Upper lobe of left lung (tissue), 6 donors: ENCODE results near the gene ACVR1B. TPM values are rescaled to one million over a fixed set of nuclear protein-coding genes. Genes with fewer than 3 reads are reported as not detected.
A peak's percentile ranks its signal among the peaks of the same experiment; 100 is the strongest.

Source experiments
- ATAC-seq, 2 donors: fragments of 200-7000 bp; cut with Tn5 transposase; one replicate each; pipeline ENCODE4 v1.9.1; 2022; ENCODE audit warnings: mild to moderate bottlenecking in 2 of 2, moderate library complexity in 2 of 2; ENCODE audit not compliant: low FRiP score in 2 of 2
- DNase-seq, 2 donors: peaks; one replicate each; pipeline ENCODE4 v3.0.0-alpha.2; 2019 to 2020
- H3K27ac ChIP-seq, 4 donors: fragments of 200-600 bp; sonication (generic); one replicate each; pipeline ENCODE4 v1.5.1; 2016 to 2019
- H3K27me3 ChIP-seq, 4 donors: fragments of 200-600 bp; sonication (generic); one replicate each; pipeline ENCODE4 v1.5.1; 2017 to 2019
- H3K36me3 ChIP-seq, 4 donors: fragments of 200-600 bp; sonication (generic); one replicate each; pipeline ENCODE4 v1.5.1; 2016 to 2019
- H3K4me1 ChIP-seq, 4 donors: fragments of 200-600 bp; sonication (generic); one replicate each; pipeline ENCODE4 v1.5.1; 2018 to 2019
- H3K4me3 ChIP-seq, 4 donors: fragments of 200-600 bp; sonication (generic); one replicate each; pipeline ENCODE4 v1.5.1; 2017 to 2019; ENCODE audit warnings: mild to moderate bottlenecking in 2 of 4, moderate library complexity in 1 of 4
- H3K9me3 ChIP-seq, 4 donors: fragments of 200-600 bp; sonication (generic); one replicate each; pipeline ENCODE4 v1.5.1; 2018 to 2019
- EP300 ChIP-seq, 4 donors: sonication (generic); formaldehyde crosslinking; IDR thresholded peaks; one replicate each; pipeline ENCODE4 v1.5.1; 2017; ENCODE audit warnings: antibody characterized with exemption in 4 of 4, control low read depth in 2 of 4
- POLR2A ChIP-seq, 4 donors: fragments of 450-650 bp; IDR thresholded peaks; one replicate each; pipeline ENCODE4 v1.5.1; 2016 to 2017; ENCODE audit warnings: antibody characterized with exemption in 4 of 4, mild to moderate bottlenecking in 2 of 4
- POLR2AphosphoS5 ChIP-seq, 2 donors: sonication (generic); formaldehyde crosslinking; IDR thresholded peaks; one replicate each; pipeline ENCODE4 v1.5.1; 2017; ENCODE audit warnings: antibody characterized with exemption in 2 of 2
- WGBS, 2 donors: methylation state at CpG; one replicate each; pipeline ENCODE4 v1.1.5; 2017 to 2018; 5-methylcytosine and 5-hydroxymethylcytosine counted together
- total RNA-seq, 6 donors: library from RNA; depleted of rRNA in 4 of 6; stranded (reverse); fragments of >200 nt in 4 of 6; gene quantifications; one replicate each; pipeline versions ENCODE4 v1.1.0 to v1.2.1, GENCODE V29; 2016 to 2021
- TF ChIP-seq, protein P1 (sequence below), 6 experiments: fragments of 450-650 bp in 4 of 6; fragments of 200-600 bp in 2 of 6; sonication (generic) in 2 of 6; IDR thresholded peaks; one replicate each; pipeline ENCODE4 v1.5.1; 2016 to 2019; ENCODE audit warnings: antibody characterized with exemption in 6 of 6
- donor health status: DM: no; HTN: no; CAD: no; lungs with moderate emphysema.
- donor health status: DM: no; HTN: yes; CAD: no; lungs with severe emphysema.

ACVR1B gene
- total RNA-seq, 6 donors from 2014 or later: 13.0 to 44.9 (median 23.6) TPM

DNA sequence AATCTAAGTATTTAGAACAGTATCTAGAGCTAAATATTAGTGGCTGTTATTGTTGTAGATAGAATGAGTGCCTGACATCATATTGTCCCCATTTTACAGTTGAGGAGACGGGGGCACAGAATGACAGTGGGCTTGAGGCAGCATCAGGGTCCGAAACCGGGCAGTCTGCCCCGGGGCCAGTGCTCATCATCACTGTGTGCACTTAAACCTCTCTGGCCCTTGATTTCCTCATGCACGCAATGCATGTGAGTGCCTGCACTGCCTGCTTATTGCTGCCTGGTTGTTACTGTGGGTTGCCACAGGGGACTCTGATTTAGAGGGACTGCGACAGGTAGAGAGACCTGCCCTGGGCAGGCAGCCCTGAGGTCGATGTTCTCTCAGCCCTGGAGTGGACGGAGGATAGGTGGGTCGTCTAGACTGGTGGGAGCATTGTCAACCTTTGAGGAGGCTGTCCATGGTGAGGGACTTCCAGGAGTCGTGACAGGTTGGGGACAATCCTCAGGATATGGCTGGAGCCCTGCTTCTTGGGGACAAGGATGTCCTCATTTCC is 34.4 kb upstream of the ACVR1B start:
- peaks cover 0 to 73% (median 18%) of the 10 kb centered on the region in 4 donors for H3K36me3 ChIP-seq
- peak overlapping the region in 1 of 4 donors; percentile 15 for H3K4me3 ChIP-seq
- peak in 1 of 2 donors; percentile 6 for TF ChIP-seq POLR2AphosphoS5 (IDR thresholded peaks at IDR 0.05)
- no peak for TF ChIP-seq POLR2A (IDR thresholded peaks at IDR 0.05)
- peak in 1 of 4 donors; percentile 43 for TF ChIP-seq EP300 (IDR thresholded peaks at IDR 0.05)
- TF ChIP-seq, protein P1, sequence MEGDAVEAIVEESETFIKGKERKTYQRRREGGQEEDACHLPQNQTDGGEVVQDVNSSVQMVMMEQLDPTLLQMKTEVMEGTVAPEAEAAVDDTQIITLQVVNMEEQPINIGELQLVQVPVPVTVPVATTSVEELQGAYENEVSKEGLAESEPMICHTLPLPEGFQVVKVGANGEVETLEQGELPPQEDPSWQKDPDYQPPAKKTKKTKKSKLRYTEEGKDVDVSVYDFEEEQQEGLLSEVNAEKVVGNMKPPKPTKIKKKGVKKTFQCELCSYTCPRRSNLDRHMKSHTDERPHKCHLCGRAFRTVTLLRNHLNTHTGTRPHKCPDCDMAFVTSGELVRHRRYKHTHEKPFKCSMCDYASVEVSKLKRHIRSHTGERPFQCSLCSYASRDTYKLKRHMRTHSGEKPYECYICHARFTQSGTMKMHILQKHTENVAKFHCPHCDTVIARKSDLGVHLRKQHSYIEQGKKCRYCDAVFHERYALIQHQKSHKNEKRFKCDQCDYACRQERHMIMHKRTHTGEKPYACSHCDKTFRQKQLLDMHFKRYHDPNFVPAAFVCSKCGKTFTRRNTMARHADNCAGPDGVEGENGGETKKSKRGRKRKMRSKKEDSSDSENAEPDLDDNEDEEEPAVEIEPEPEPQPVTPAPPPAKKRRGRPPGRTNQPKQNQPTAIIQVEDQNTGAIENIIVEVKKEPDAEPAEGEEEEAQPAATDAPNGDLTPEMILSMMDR (IDR thresholded peaks at IDR 0.05): no peak
- DNase-seq (no peak), ATAC-seq (no peak)
- H3K27ac ChIP-seq: peak overlapping the region in 3 of 4 donors; percentile 46 to 99 (median 67)
- WGBS, 2 donors: 77 to 88% methylated on average over 9 to 10 of the region's 10 CpGs
- no peaks in the 10 kb centered on the region for H3K9me3 ChIP-seq
- no peaks in the 10 kb centered on the region for H3K27me3 ChIP-seq
- H3K4me1 ChIP-seq: peaks cover 30 to 67% (median 43%) of the 10 kb centered on the region in 4 donors

DNA sequence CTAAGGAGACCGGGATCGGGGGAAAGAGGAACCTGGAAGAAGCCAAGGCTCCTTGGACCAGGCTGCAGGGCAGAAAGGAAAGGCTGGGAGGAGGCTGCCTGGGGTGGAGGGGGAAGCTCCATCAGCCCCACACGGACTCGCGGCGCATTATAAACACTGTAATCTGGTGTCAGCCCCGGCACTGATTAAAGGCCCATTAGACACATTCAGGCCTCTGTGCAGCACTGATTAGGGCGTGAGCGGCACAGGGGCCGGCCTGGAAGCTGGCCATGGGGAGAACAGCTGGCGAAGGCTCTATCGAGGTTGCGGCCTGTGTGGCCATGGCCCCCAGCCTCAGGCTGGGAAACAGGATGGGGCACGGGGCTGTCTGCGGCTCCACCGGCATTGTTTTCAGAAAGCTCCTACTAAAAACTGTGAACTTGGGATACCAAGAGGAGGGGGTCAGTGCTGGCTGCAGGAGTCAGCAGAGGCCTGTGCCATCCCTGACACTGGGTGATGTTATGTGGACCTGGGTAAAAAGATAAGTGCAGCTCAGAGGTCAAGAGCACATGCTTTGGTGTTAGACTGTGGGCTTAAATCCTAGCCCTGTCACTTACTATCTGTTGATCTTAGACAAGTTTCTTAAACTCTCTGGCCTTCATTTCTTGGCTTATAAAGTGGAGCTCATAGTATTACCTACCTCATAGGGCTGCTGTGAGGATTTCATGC is 33.6 kb upstream of the ACVR1B start:
- 62 to 64% methylated on average over 15 to 16 of the region's 16 CpGs for WGBS, 2 donors
- TF ChIP-seq, protein P1 (IDR thresholded peaks at IDR 0.05): no peak
- no peak for TF ChIP-seq POLR2A (IDR thresholded peaks at IDR 0.05)
- no peak for TF ChIP-seq EP300 (IDR thresholded peaks at IDR 0.05)
- no peak for TF ChIP-seq POLR2AphosphoS5 (IDR thresholded peaks at IDR 0.05)
- DNase-seq: peak in 1 of 2 donors; percentile 66
- H3K27me3 ChIP-seq: no peaks in the 10 kb centered on the region
- peak overlapping the region; percentile 21 to 99 (median 64) for H3K27ac ChIP-seq
- peaks cover 32 to 68% (median 45%) of the 10 kb centered on the region in 4 donors for H3K4me1 ChIP-seq
- peaks cover 0 to 72% (median 18%) of the 10 kb centered on the region in 4 donors for H3K36me3 ChIP-seq
- ATAC-seq: no peak
- peak overlapping the region in 1 of 4 donors; percentile 15 for H3K4me3 ChIP-seq
- no peaks in the 10 kb centered on the region for H3K9me3 ChIP-seq

DNA sequence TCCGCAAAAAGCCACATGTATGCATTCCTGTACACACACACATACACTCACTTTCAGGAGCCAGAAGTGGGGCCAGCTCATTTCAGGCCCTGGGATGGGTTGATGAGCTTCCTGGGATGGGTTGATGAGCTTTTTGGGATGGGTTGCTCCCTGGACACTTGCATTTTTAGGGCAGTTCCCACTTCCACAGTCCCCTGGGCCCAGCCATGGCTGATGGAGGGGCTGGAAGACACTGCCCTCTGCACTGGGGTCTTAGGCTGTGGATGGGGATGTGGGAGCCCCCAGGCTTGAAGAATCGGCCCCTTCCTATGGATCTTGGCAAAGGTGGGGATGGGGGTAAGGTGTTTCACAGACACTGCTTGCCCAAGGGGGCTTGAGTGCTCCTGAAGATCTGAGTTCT is 31.5 kb upstream of the ACVR1B start:
- TF ChIP-seq POLR2A (IDR thresholded peaks at IDR 0.05): no peak
- no peak for TF ChIP-seq POLR2AphosphoS5 (IDR thresholded peaks at IDR 0.05)
- Histone ChIP-seq H3K27me3 (no peaks in the 10 kb centered on the region), H3K27ac (no peak overlapping the region), H3K4me1 (peaks cover 45 to 65% (median 50%) of the 10 kb centered on the region in 4 donors), H3K36me3 (peaks cover 0 to 56% (median 17%) of the 10 kb centered on the region in 4 donors), H3K4me3 (no peak overlapping the region), H3K9me3 (no peaks in the 10 kb centered on the region)
- WGBS, 2 donors: 80 to 88% methylated on average over 2 of the region's 2 CpGs
- no peak for DNase-seq
- ATAC-seq: no peak

DNA sequence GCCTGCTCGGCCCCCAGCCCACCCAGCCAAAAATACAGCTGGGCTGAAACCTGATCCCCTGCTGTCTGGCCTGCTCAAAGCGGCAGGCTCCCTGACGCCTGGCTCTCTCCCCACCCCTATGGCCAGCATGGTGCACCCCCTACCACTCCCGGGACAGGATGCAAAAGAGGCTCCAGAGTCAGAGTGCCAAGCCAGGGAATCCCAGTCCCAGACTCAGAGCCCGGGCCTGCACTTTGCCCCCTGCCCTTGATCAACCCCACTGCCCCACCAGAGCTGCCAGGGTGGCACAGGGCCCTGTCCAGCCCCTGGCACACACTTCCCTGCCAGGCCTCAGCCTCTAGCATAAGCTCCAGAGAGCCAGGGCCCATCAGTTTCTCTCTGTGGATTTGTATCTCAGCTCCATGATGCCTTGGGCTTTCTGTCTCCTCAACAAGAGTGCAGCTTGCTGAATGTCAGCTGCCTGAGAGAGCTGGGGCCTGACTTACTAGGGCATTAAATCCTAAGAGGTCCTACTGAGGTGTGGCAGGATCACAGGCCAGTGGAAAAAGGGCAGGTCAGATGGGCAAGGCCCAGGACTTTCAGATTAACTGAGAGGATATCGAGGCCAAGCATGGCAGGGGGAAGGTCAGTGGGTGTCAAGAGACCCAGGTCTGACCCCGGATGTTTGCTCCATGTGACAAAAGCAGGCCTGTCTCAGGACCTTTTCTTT is 30.3 kb upstream of the ACVR1B start:
- Histone ChIP-seq H3K27me3 (no peaks in the 10 kb centered on the region), H3K4me1 (peaks cover 42 to 62% (median 49%) of the 10 kb centered on the region in 4 donors), H3K27ac (peak overlapping the region in 3 of 4 donors; percentile 26 to 72 (median 51)), H3K36me3 (peaks cover 0 to 45% (median 7%) of the 10 kb centered on the region in 4 donors), H3K4me3 (no peak overlapping the region), H3K9me3 (no peaks in the 10 kb centered on the region)
- TF ChIP-seq EP300 (IDR thresholded peaks at IDR 0.05): no peak
- no peak for TF ChIP-seq POLR2AphosphoS5 (IDR thresholded peaks at IDR 0.05)
- TF ChIP-seq, protein P1 (IDR thresholded peaks at IDR 0.05): no peak
- TF ChIP-seq POLR2A (IDR thresholded peaks at IDR 0.05): no peak
- WGBS, 2 donors: 65 to 92% methylated on average over 2 to 7 of the region's 7 CpGs
- DNase-seq: no peak
- no peak for ATAC-seq

DNA sequence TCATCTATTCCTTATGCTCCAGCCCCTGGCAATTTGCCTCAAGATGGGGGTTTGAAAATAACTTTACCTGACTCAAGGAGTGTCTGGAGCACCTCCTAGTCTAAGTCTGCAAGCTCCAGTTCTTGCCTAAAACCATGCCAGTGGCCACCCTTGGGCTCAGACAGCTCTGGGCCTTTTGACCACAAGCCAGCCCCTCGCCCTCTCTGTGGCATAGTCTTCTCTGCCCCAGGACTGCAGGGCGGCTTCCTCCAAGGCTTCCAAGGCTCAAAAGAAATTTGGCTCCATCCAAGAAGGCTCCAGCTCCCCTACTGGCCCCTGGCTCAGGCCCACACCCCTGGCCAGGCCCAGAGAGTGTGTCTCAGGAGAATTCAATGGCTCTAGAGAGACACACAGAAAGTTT is 29.4 kb upstream of the ACVR1B start:
- no peak for ATAC-seq
- H3K4me1 ChIP-seq: peaks cover 50 to 63% (median 56%) of the 10 kb centered on the region in 4 donors

More for the DNA sequence above, 29.4 kb upstream of the ACVR1B start:
- Histone ChIP-seq H3K4me3 (no peak overlapping the region), H3K27me3 (no peaks in the 10 kb centered on the region), H3K9me3 (no peaks in the 10 kb centered on the region), H3K27ac (peak overlapping the region; percentile 59 to 82 (median 76)), H3K36me3 (peaks cover 0 to 35% (median 6%) of the 10 kb centered on the region in 4 donors)
- TF ChIP-seq, protein P1 (IDR thresholded peaks at IDR 0.05): no peak
- TF ChIP-seq POLR2A (IDR thresholded peaks at IDR 0.05) (no peak), POLR2AphosphoS5 (IDR thresholded peaks at IDR 0.05) (no peak), EP300 (IDR thresholded peaks at IDR 0.05) (no peak)
- no peak for DNase-seq
- 93 to 100% methylated on average over 2 of the region's 2 CpGs for WGBS, 2 donors
